Glutamatergic neuron (in vitro differentiated cells): ENCODE data around the gene DOC2A. TPM values are rescaled to one million over a fixed set of nuclear protein-coding genes. Genes with fewer than 3 reads are reported as not detected.
"Not testable (repeated sequence)": the region's sequence is repeated elsewhere in the genome, so short reads cannot be mapped to it uniquely, and the experiment has no call there.

Experiments used
- DNase-seq: peaks from one replicate; pipeline ENCODE4 v3.0.0; 2022
- H3K27ac Mint-ChIP-seq: one replicate; pipeline ENCODE4 v1.8.0; 2020; ENCODE audit warnings: mild to moderate bottlenecking, mixed read lengths, inconsistent platforms; ENCODE audit not compliant: unreplicated experiment
- H3K27me3 Mint-ChIP-seq: one replicate; pipeline ENCODE4 v1.8.0; 2020; ENCODE audit warnings: mild to moderate bottlenecking, moderate library complexity, mixed read lengths, inconsistent platforms; ENCODE audit not compliant: unreplicated experiment
- H3K36me3 Mint-ChIP-seq: one replicate; pipeline ENCODE4 v1.8.0; 2020; ENCODE audit warnings: mild to moderate bottlenecking, mixed read lengths, inconsistent platforms; ENCODE audit not compliant: unreplicated experiment
- H3K4me1 Mint-ChIP-seq: one replicate; pipeline ENCODE4 v1.8.0; 2020; ENCODE audit warnings: mild to moderate bottlenecking, low read depth, mixed read lengths, inconsistent platforms; ENCODE audit not compliant: unreplicated experiment
- H3K4me3 Mint-ChIP-seq: one replicate; pipeline ENCODE4 v1.8.0; 2020; ENCODE audit warnings: mild to moderate bottlenecking, mixed read lengths, inconsistent platforms; ENCODE audit not compliant: unreplicated experiment
- H3K9me3 Mint-ChIP-seq: one replicate; pipeline ENCODE4 v1.8.0; 2020; ENCODE audit warnings: mild to moderate bottlenecking, moderate library complexity, mixed read lengths, inconsistent platforms; ENCODE audit not compliant: unreplicated experiment
- CTCF ChIP-seq: fragments of 200-600 bp; sonication (generic); IDR thresholded peaks from one replicate; pipeline ENCODE4 v1.5.0; 2021; ENCODE audit not compliant: partially characterized antibody, unreplicated experiment
- total RNA-seq: library from RNA; stranded (reverse); fragmentation: NEBNext Ultra II Directional; extraction: Animal tissue kit (Norgen Biotek cat#: 25700); gene quantifications from one replicate; pipeline ENCODE4 v1.2.1, GENCODE V29; 2021; ENCODE audit not compliant: unreplicated experiment

DOC2A gene
- total RNA-seq, 1 donor from 2014 or later: 4.2 TPM

DNA sequence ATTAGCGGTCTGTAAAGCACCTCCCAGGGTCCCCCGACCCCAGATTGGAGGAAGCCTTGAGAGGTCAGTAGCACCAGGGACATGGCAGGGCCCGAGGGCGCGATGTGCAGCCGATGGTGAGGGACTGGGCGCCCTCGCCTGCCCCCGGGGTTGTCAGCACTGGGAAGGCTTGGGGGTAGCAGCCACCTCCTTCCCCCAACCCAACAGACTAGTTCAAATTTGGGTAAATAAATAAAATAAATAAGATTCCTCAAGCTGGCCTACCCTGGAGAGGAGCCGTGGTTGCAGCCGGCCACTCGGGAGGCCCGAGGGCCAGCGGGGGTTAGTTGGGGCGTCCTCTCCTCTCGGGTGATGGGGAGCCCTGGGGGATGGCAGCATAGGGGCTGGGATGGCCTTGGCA is 13.6 kb upstream of the DOC2A start:
- no peak for TF ChIP-seq CTCF
- Mint-ChIP-seq H3K27me3 (peaks cover 14% of the 10 kb centered on the region), H3K36me3 (no peaks in the 10 kb centered on the region), H3K27ac (no peak overlapping the region), H3K4me3 (no peak overlapping the region), H3K9me3 (peaks cover 5% of the 10 kb centered on the region), H3K4me1 (peaks cover 20% of the 10 kb centered on the region)
- DNase-seq: no peak

- no peak for TF ChIP-seq CTCF
- DNase-seq: no peak
- H3K27me3 Mint-ChIP-seq: peaks cover 14% of the 10 kb centered on the region
- H3K9me3 Mint-ChIP-seq: peaks cover 5% of the 10 kb centered on the region
- H3K4me1 Mint-ChIP-seq: peaks cover 16% of the 10 kb centered on the region
- no peak overlapping the region for H3K27ac Mint-ChIP-seq
- no peaks in the 10 kb centered on the region for H3K36me3 Mint-ChIP-seq
- H3K4me3 Mint-ChIP-seq: no peak overlapping the region
These were observed 12.8 kb upstream of the DOC2A start for GRCh38 chr16:30023586-30023985.

- Mint-ChIP-seq H3K27ac (no peak within 1 kb of the TSS), H3K4me1 (peaks cover 13% of the 10 kb centered on the region), H3K27me3 (peaks cover 12% of the 10 kb centered on the region), H3K4me3 (no peak within 1 kb of the TSS), H3K36me3 (no peaks in the 10 kb centered on the region), H3K9me3 (peaks cover 5% of the 10 kb centered on the region)
- no peak for TF ChIP-seq CTCF
- no peak for DNase-seq
These were observed 12.1 kb upstream of the DOC2A start, which contains the start of gene C16orf92 for GRCh38 chr16:30022887-30023286. Gene C16orf92 (plus strand): TSS chr16:30023198. CDS start chr16:30023341, 143 bp downstream.

DNA sequence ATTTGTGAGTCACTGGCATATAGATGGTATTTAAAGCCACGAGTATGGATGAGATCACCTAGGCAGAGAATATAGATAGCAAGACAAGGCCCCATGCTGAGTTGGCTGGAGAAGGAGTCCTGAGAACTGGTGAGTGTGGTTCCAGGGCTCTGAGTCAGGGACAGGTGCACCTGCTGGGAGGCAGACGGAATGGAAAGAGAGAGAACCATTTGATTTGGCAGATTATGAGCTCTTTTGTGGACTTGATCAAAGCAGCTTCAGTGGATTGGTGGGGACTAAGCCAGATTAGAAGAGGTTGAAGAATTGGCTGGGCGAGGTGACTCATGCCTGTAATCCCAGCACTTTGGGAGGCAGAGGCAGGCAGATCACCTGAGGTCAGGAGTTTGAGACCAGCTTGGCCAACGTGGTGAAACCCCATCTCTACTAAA is 7.9 kb upstream of the DOC2A start:
- TF ChIP-seq CTCF: no peak
- DNase-seq: no peak
- Mint-ChIP-seq H3K36me3 (no peaks in the 10 kb centered on the region), H3K9me3 (no peaks in the 10 kb centered on the region), H3K4me3 (no peak overlapping the region), H3K27ac (no peak overlapping the region), H3K27me3 (peaks cover 3% of the 10 kb centered on the region), H3K4me1 (peaks cover 2% of the 10 kb centered on the region)

GRCh38 chr16:30017937-30018336 is 7.1 kb upstream of the DOC2A start:
- H3K27ac Mint-ChIP-seq, H3K4me3 Mint-ChIP-seq, H3K4me1 Mint-ChIP-seq, H3K27me3 Mint-ChIP-seq, H3K36me3 Mint-ChIP-seq, H3K9me3 Mint-ChIP-seq, DNase-seq: not testable (repeated sequence)

DNA sequence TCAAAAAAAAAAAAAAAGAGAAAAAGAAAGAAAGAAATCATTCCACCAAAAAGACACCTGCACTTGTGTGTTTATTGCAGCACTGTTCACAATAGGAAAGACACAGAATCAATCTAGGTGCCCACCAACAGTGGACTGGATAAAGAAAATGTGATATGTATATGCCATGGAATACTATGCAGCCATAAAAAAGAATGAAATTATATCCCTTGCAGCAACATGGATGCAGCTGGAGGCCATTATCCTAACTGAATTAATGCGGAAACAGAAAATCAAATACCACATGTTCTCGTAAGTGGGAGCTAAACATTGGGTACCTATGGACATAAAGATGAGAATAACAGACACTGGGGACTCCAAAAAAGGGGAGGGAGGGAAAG is 6.4 kb upstream of the DOC2A start:
- TF ChIP-seq CTCF: no peak
- Mint-ChIP-seq H3K9me3 (no peaks in the 10 kb centered on the region), H3K4me1 (peaks cover 2% of the 10 kb centered on the region), H3K4me3 (no peak overlapping the region), H3K27me3 (peaks cover 3% of the 10 kb centered on the region), H3K36me3 (no peaks in the 10 kb centered on the region), H3K27ac (no peak overlapping the region)
- no peak for DNase-seq
